Measurements from ENCODE around the gene SPAAR.
"Not testable (repeated sequence)": the region's sequence is repeated elsewhere in the genome, so short reads cannot be mapped to it uniquely, and the experiment has no call there.

Gene SPAAR

GRCh38 chr9:35909274-35909673 lies at the start of gene SPAAR:
SPAAR (plus strand) TSS chr9:35909490; CDS start chr9:35910464, 974 bp downstream.
- no peak for DNase-seq

- no peak for DNase-seq
Observed at GRCh38 chr9:35859990-35860339, 49.3 kb upstream of the SPAAR start.

GRCh38 chr9:35861161-35861897 lies 48.0 kb upstream of the SPAAR start:
- DNase-seq = no peak

GRCh38 chr9:35862328-35862727 lies 47.0 kb upstream of the SPAAR start:
- no peak for DNase-seq

GRCh38 chr9:35863583-35863982 lies 45.7 kb upstream of the SPAAR start:
- DNase-seq = no peak

- no peak for DNase-seq
Observed at GRCh38 chr9:35864695-35865255, 44.5 kb upstream of the SPAAR start.

- no peak for DNase-seq
Observed at GRCh38 chr9:35867538-35867937, 41.8 kb upstream of the SPAAR start.

GRCh38 chr9:35868933-35869332 lies 40.4 kb upstream of the SPAAR start:
- no peak for DNase-seq

GRCh38 chr9:35869621-35870216 lies 39.6 kb upstream of the SPAAR start:
- no peak for DNase-seq

- no peak for DNase-seq
Observed at GRCh38 chr9:35870351-35870923, 38.9 kb upstream of the SPAAR start, which contains the start of gene OR13J1. OR13J1 (minus strand) TSS chr9:35870401; CDS start chr9:35870401, 0 bp downstream.

- no peak for DNase-seq
Observed at GRCh38 chr9:35871545-35871944, 37.7 kb upstream of the SPAAR start.

GRCh38 chr9:35872505-35872904 lies 36.8 kb upstream of the SPAAR start:
- no peak for DNase-seq

- peak; percentile 89 for DNase-seq
Observed at GRCh38 chr9:35882263-35882848, 26.9 kb upstream of the SPAAR start.

- DNase-seq = no peak
Observed at GRCh38 chr9:35882996-35883395, 26.3 kb upstream of the SPAAR start.

- DNase-seq = not testable (repeated sequence)
Observed at GRCh38 chr9:35884908-35885307, 24.4 kb upstream of the SPAAR start.

- no peak for DNase-seq
Observed at GRCh38 chr9:35891646-35892045, 17.6 kb upstream of the SPAAR start.

- DNase-seq = no peak
Observed at GRCh38 chr9:35892051-35892450, 17.2 kb upstream of the SPAAR start.

- no peak for DNase-seq
Observed at GRCh38 chr9:35896570-35896969, 12.7 kb upstream of the SPAAR start.

GRCh38 chr9:35897376-35898099 lies 11.8 kb upstream of the SPAAR start:
- not testable (repeated sequence) for DNase-seq

GRCh38 chr9:35898337-35898736 lies 11.0 kb upstream of the SPAAR start:
- DNase-seq = no peak

GRCh38 chr9:35899021-35899420 lies 10.3 kb upstream of the SPAAR start:
- DNase-seq = no peak

GRCh38 chr9:35903049-35903448 lies 6.2 kb upstream of the SPAAR start:
- DNase-seq = peak; percentile 57

- no peak for DNase-seq
Observed at GRCh38 chr9:35904338-35904737, 5.0 kb upstream of the SPAAR start.

Measured in CD4-positive, alpha-beta T cell treated with Interleukin-6 for 4 hours (primary cell).